HepG2 (cell line): Measurements from ENCODE around the gene TMEM114. TPM values are rescaled to one million over a fixed set of nuclear protein-coding genes. Genes with fewer than 3 reads are reported as not detected.

Experiments used
- AGO1 ChIP-seq: fragments of 200-400 bp; formaldehyde crosslinking; IDR thresholded peaks from 2 replicates; pipeline ENCODE4 v1.6.1; 2017; ENCODE audit warnings: mild to moderate bottlenecking, low read depth, low read length, moderate library complexity; ENCODE audit not compliant: poor library complexity, severe bottlenecking
- DNMT3B ChIP-seq: conservative IDR thresholded peaks from 2 replicates; pipeline ENCODE4 v1.6.1; 2016; ENCODE audit warnings: missing biosample characterization, control low read depth
- HOXA9 ChIP-seq: sonication (generic); formaldehyde crosslinking; IDR thresholded peaks from 2 replicates; pipeline ENCODE4 v1.8.1; 2022; ENCODE audit warnings: missing genetic modification reagents, mild to moderate bottlenecking, moderate library complexity, borderline replicate concordance
- JUN ChIP-seq: sonication (generic); formaldehyde crosslinking; IDR thresholded peaks from 2 replicates; pipeline ENCODE4 v1.4.0; 2020; ENCODE audit warnings: mild to moderate bottlenecking, missing genetic modification reagents
- MIER2 ChIP-seq: IDR thresholded peaks from 2 replicates; pipeline ENCODE4 v1.6.1; 2016; ENCODE audit warnings: missing biosample characterization, missing genetic modification reagents
- RELA ChIP-seq: sonication (generic); formaldehyde crosslinking; IDR thresholded peaks from 2 replicates; pipeline ENCODE4 v1.4.0; 2020; ENCODE audit warnings: missing genetic modification reagents
- SMAD9 ChIP-seq: sonication (generic); formaldehyde crosslinking; IDR thresholded peaks from 2 replicates; pipeline ENCODE4 v1.5.1; 2020; ENCODE audit warnings: mild to moderate bottlenecking, missing genetic modification reagents
- SOX6 ChIP-seq, 2 experiments: fragments of 450-650 bp in 1 of 2; sonication (generic) in 1 of 2; formaldehyde crosslinking in 1 of 2; IDR thresholded peaks; 2 replicates each; pipeline versions ENCODE4 v1.4.0 to v1.6.1; 2017 to 2020; ENCODE audit warnings: antibody characterized with exemption in 1 of 2, mild to moderate bottlenecking in 1 of 2, missing genetic modification reagents in 1 of 2
- SRSF1 ChIP-seq: fragments of 200-400 bp; formaldehyde crosslinking; optimal IDR thresholded peaks from 2 replicates; pipeline ENCODE3; 2017; ENCODE audit warnings: mild to moderate bottlenecking, low read depth, low read length, moderate library complexity
- ZEB1 ChIP-seq: IDR thresholded peaks from 2 replicates; pipeline ENCODE4 v1.6.1; 2012; ENCODE audit warnings: mild to moderate bottlenecking, low read depth, inconsistent platforms; ENCODE audit not compliant: insufficient replicate concordance
- ZFP90 ChIP-seq: sonication (generic); formaldehyde crosslinking; IDR thresholded peaks from 2 replicates; pipeline ENCODE4 v1.8.0; 2022; ENCODE audit warnings: missing genetic modification reagents, mild to moderate bottlenecking, inconsistent platforms, borderline replicate concordance
- ZNF7 ChIP-seq: IDR thresholded peaks from 2 replicates; pipeline ENCODE4 v1.6.1; 2016; ENCODE audit warnings: missing biosample characterization, missing genetic modification reagents
- ZNF816 ChIP-seq: sonication (generic); formaldehyde crosslinking; IDR thresholded peaks from 2 replicates; pipeline ENCODE4 v1.8.0; 2022; ENCODE audit warnings: missing genetic modification reagents, mild to moderate bottlenecking, borderline replicate concordance
- polyA plus RNA-seq, 8 experiments: library from polyadenylated mRNA; depleted of rRNA in 3 of 8; stranded (reverse) in 7 of 8; unstranded in 1 of 8; fragments of >200 nt; fragmentation: Illumina TruSeq in 4 of 8; extraction: Trizol in 4 of 8; gene quantifications; 2 replicates each; pipeline versions ENCODE4 v1.2.1 to v1.2.3, GENCODE V29; 2011 to 2016; ENCODE audit warnings: low read depth in 4 of 8, missing spikeins in 1 of 8, mixed read lengths in 1 of 8; ENCODE audit not compliant: insufficient read depth in 1 of 8
- total RNA-seq, 5 experiments: library from RNA; depleted of rRNA; stranded (reverse); fragments of >200 nt; fragmentation: Illumina TruSeq; extraction: Trizol; gene quantifications; 2 replicates each; pipeline ENCODE4 v1.2.3, GENCODE V29; 2016; ENCODE audit warnings: low read depth in 1 of 5
- TF ChIP-seq, protein P1 (sequence below): IDR thresholded peaks from 2 replicates; pipeline ENCODE4 v1.6.1; 2016; ENCODE audit warnings: low read depth, control low read depth
- TF ChIP-seq, protein P2 (sequence below): sonication (generic); formaldehyde crosslinking; IDR thresholded peaks from 2 replicates; pipeline ENCODE4 v1.8.0; 2023; ENCODE audit warnings: mild to moderate bottlenecking, missing genetic modification reagents
- TF ChIP-seq, protein P3 (sequence below): sonication (generic); formaldehyde crosslinking; IDR thresholded peaks from 2 replicates; pipeline ENCODE4 v1.4.0; 2020; ENCODE audit warnings: missing genetic modification reagents, low read depth, mild to moderate bottlenecking, borderline replicate concordance
- TF ChIP-seq, protein P4 (sequence below): sonication (generic); formaldehyde crosslinking; IDR thresholded peaks from 2 replicates; pipeline ENCODE4 v1.5.1; 2020; ENCODE audit warnings: missing genetic modification reagents, mild to moderate bottlenecking, borderline replicate concordance
- TF ChIP-seq, protein P5 (sequence below): sonication (generic); formaldehyde crosslinking; IDR thresholded peaks from 2 replicates; pipeline ENCODE4 v1.5.0; 2020; ENCODE audit warnings: missing genetic modification reagents
- TF ChIP-seq, protein P6 (sequence below): sonication (generic); formaldehyde crosslinking; IDR thresholded peaks from 2 replicates; pipeline ENCODE4 v1.4.0; 2020; ENCODE audit warnings: missing genetic modification reagents, mild to moderate bottlenecking, borderline replicate concordance

The TMEM114 gene
- total and polyA plus RNA-seq, 2 of the 13 experiments (the other 11 are each of a cell fraction or from before 2014, with no cell fraction given), result not detected

DNA sequence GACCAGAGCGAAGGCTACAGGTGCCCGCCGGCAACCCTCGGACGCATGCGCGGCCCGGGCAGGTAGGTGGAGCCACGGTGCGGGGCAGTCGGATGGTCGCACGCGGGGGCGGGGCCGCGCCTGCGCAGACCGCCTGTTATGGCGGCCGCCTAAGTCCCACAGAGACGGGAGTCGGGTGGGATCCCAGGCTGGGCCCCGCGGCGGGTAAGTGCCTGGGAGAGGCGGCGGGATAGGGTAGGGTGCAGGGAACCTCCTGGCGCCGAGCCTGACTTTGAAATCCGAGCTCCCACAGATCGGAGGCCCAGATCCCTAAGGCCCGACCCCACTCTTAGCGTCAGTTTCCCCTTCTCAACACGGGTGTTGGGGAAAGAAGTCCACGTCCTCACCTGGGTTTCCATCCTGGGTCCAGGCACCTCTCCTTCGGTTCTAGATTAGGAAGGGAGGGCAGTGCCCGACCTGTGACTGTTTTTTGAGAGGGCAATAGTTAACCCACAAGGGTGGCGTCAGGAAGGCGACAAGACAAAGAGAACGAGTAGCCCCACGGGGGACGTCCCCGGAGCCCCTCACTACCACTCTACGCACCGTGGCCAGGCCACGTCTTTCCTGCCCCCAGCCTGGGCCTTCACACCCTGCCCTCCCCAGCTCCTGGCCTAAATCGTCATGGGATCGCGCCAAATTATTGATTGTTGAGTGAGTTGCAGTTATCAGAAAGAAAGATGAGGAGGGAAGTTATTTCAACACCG is 31.4 kb upstream of the TMEM114 start, which contains the start of gene METTL22 (continued):
- TF ChIP-seq, protein P1, sequence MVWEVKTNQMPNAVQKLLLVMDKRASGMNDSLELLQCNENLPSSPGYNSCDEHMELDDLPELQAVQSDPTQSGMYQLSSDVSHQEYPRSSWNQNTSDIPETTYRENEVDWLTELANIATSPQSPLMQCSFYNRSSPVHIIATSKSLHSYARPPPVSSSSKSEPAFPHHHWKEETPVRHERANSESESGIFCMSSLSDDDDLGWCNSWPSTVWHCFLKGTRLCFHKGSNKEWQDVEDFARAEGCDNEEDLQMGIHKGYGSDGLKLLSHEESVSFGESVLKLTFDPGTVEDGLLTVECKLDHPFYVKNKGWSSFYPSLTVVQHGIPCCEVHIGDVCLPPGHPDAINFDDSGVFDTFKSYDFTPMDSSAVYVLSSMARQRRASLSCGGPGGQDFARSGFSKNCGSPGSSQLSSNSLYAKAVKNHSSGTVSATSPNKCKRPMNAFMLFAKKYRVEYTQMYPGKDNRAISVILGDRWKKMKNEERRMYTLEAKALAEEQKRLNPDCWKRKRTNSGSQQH (CRISPR knock-in tag), result 0 out of 2 replicates have a peak, but pooled peaks have one; percentile 84
- TF ChIP-seq ZNF7 (CRISPR knock-in tag) (no peak), ZNF816 (CRISPR knock-in tag) (peak; percentile 51; the same call in 1 of the 2 replicates), RELA (CRISPR knock-in tag) (no peak), SMAD9 (CRISPR knock-in tag) (peak; percentile 54; the same call in 1 of the 2 replicates), SRSF1 (peak; percentile 51), SOX6 (IDR thresholded peaks at IDR 0.05) (no peak), SOX6 (CRISPR knock-in tag; IDR thresholded peaks at IDR 0.05) (peak; percentile 26), JUN (CRISPR knock-in tag) (no peak), ZFP90 (CRISPR knock-in tag) (peak; percentile 71; the same call in 1 of the 2 replicates), MIER2 (no peak), DNMT3B (CRISPR knock-in tag) (no peak), ZEB1 (peak; percentile 8), HOXA9 (CRISPR knock-in tag) (no peak), AGO1 (peak; percentile 54)
- TF ChIP-seq, protein P2, sequence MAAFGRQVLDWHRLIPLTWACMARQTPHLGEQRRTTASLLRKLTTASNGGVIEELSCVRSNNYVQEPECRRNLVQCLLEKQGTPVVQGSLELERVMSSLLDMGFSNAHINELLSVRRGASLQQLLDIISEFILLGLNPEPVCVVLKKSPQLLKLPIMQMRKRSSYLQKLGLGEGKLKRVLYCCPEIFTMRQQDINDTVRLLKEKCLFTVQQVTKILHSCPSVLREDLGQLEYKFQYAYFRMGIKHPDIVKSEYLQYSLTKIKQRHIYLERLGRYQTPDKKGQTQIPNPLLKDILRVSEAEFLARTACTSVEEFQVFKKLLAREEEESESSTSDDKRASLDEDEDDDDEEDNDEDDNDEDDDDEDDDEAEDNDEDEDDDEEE (CRISPR knock-in tag), result peak; percentile 33; the same call in 1 of the 2 replicates
- TF ChIP-seq, protein P3, sequence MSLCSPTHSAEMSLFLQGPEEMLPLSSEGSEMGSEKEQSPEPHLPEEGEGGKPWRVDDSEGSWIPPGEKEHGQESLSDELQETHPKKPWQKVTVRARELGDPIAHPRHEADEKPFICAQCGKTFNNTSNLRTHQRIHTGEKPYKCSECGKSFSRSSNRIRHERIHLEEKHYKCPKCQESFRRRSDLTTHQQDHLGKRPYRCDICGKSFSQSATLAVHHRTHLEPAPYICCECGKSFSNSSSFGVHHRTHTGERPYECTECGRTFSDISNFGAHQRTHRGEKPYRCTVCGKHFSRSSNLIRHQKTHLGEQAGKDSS (CRISPR knock-in tag), result no peak
- TF ChIP-seq, protein P4, sequence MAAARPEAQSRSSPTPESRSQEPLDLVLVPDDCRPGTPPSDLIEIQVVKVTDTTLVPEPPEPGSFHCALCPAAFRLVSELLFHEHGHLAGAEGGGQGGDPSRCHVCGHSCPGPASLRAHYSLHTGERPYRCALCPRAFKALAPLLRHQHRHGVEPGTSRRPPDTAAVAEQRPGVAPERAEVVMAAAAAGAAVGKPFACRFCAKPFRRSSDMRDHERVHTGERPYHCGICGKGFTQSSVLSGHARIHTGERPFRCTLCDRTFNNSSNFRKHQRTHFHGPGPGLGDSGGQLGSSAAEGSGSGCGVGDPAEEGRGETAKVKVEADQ (CRISPR knock-in tag), result 0 out of 2 replicates have a peak, but pooled peaks have one; percentile 85
- TF ChIP-seq, protein P5, sequence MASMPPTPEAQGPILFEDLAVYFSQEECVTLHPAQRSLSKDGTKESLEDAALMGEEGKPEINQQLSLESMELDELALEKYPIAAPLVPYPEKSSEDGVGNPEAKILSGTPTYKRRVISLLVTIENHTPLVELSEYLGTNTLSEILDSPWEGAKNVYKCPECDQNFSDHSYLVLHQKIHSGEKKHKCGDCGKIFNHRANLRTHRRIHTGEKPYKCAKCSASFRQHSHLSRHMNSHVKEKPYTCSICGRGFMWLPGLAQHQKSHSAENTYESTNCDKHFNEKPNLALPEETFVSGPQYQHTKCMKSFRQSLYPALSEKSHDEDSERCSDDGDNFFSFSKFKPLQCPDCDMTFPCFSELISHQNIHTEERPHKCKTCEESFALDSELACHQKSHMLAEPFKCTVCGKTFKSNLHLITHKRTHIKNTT (CRISPR knock-in tag), result peak; percentile 91; the same call in 1 of the 2 replicates
- TF ChIP-seq, protein P6, sequence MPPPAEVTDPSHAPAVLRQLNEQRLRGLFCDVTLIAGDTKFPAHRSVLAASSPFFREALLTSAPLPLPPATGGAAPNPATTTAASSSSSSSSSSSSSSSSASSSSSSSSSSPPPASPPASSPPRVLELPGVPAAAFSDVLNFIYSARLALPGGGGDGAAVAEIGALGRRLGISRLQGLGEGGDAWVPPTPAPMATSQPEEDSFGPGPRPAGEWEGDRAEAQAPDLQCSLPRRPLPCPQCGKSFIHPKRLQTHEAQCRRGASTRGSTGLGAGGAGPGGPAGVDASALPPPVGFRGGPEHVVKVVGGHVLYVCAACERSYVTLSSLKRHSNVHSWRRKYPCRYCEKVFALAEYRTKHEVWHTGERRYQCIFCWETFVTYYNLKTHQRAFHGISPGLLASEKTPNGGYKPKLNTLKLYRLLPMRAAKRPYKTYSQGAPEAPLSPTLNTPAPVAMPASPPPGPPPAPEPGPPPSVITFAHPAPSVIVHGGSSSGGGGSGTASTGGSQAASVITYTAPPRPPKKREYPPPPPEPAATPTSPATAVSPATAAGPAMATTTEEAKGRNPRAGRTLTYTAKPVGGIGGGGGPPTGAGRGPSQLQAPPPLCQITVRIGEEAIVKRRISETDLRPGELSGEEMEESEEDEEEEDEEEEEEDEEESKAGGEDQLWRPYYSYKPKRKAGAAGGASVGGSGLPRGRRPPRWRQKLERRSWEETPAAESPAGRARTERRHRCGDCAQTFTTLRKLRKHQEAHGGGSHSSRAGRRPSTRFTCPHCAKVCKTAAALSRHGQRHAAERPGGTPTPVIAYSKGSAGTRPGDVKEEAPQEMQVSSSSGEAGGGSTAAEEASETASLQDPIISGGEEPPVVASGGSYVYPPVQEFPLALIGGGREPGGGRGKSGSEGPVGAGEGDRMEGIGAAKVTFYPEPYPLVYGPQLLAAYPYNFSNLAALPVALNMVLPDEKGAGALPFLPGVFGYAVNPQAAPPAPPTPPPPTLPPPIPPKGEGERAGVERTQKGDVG, result 0 out of 2 replicates have a peak, but pooled peaks have one; percentile 28
